Astrocyte (in vitro differentiated cells and primary cell): ENCODE measurements around the gene CPED1. TPM values are rescaled to one million over a fixed set of nuclear protein-coding genes. Genes with fewer than 3 reads are reported as not detected.

Source experiments
- DNase-seq: peaks from one replicate; pipeline ENCODE4 v3.0.0-alpha.2; 2010; ENCODE audit warnings: low read depth
- FAIRE-seq: peaks from 2 replicates; lab custom pipeline; 2011; peaks lifted over from hg19 to GRCh38; lab: Jason Lieb, UNC
- H2AFZ ChIP-seq: 2 replicates; pipeline ENCODE4 v1.6.0; 2012; ENCODE audit warnings: low read depth, low read length, inconsistent platforms
- H3K27ac ChIP-seq: 2 replicates; pipeline ENCODE4 v1.5.1; 2011; ENCODE audit warnings: low read depth, low read length, inconsistent platforms
- H3K27me3 ChIP-seq: 2 replicates; pipeline ENCODE4 v1.6.0; 2011; ENCODE audit warnings: low read length, inconsistent platforms; ENCODE audit not compliant: insufficient read depth
- H3K36me3 ChIP-seq: 2 replicates; pipeline ENCODE4 v1.5.1; 2011; ENCODE audit warnings: low read length, inconsistent platforms; ENCODE audit not compliant: insufficient read depth
- H3K4me1 ChIP-seq: 2 replicates; pipeline ENCODE4 v1.5.1; 2011; ENCODE audit warnings: low read length, inconsistent platforms; ENCODE audit not compliant: insufficient read depth
- H3K4me2 ChIP-seq: 2 replicates; pipeline ENCODE4 v1.6.0; 2012; ENCODE audit warnings: low read length, inconsistent platforms
- H3K4me3 ChIP-seq: 2 replicates; pipeline ENCODE4 v1.5.1; 2011; ENCODE audit warnings: low read depth, mild to moderate bottlenecking, low read length, inconsistent platforms; ENCODE audit not compliant: insufficient read depth
- H3K79me2 ChIP-seq: 2 replicates; pipeline ENCODE4 v1.6.0; 2012; ENCODE audit warnings: mild to moderate bottlenecking, low read length, inconsistent platforms; ENCODE audit not compliant: insufficient read depth
- H3K9ac ChIP-seq: 2 replicates; pipeline ENCODE4 v1.6.0; 2012; ENCODE audit warnings: mild to moderate bottlenecking, low read length, inconsistent platforms
- H3K9me3 ChIP-seq: 2 replicates; pipeline ENCODE4 v1.5.1; 2012; ENCODE audit warnings: low read depth, mild to moderate bottlenecking, low read length, inconsistent platforms; ENCODE audit not compliant: insufficient read depth
- H4K20me1 ChIP-seq: 2 replicates; pipeline ENCODE4 v1.6.0; 2012; ENCODE audit warnings: low read length, inconsistent platforms; ENCODE audit not compliant: insufficient read depth
- H3K27ac Mint-ChIP-seq: one replicate; pipeline ENCODE4 v1.8.0; 2021; ENCODE audit warnings: mild to moderate bottlenecking, mixed read lengths; ENCODE audit not compliant: unreplicated experiment
- H3K27me3 Mint-ChIP-seq: one replicate; pipeline ENCODE4 v1.8.0; 2021; ENCODE audit warnings: low read depth, mixed read lengths; ENCODE audit not compliant: unreplicated experiment
- H3K36me3 Mint-ChIP-seq: one replicate; pipeline ENCODE4 v1.8.0; 2021; ENCODE audit warnings: low read depth, mixed read lengths; ENCODE audit not compliant: unreplicated experiment
- H3K4me1 Mint-ChIP-seq: one replicate; pipeline ENCODE4 v1.8.0; 2021; ENCODE audit warnings: low read depth, mixed read lengths; ENCODE audit not compliant: unreplicated experiment
- H3K4me3 Mint-ChIP-seq: one replicate; pipeline ENCODE4 v1.8.0; 2021; ENCODE audit warnings: mild to moderate bottlenecking, moderate library complexity, mixed read lengths; ENCODE audit not compliant: unreplicated experiment
- H3K9me3 Mint-ChIP-seq: one replicate; pipeline ENCODE4 v1.8.0; 2021; ENCODE audit warnings: mild to moderate bottlenecking, mixed read lengths; ENCODE audit not compliant: unreplicated experiment
- EZH2 ChIP-seq: IDR thresholded peaks from 2 replicates; pipeline ENCODE4 v1.6.1; 2012; ENCODE audit warnings: mild to moderate bottlenecking, low read length, inconsistent platforms; ENCODE audit not compliant: insufficient read depth
- total RNA-seq: library from RNA; stranded (reverse); gene quantifications from 2 replicates; pipeline ENCODE4 v1.2.1, GENCODE V29; 2021
- TF ChIP-seq, protein P1 (sequence below): IDR thresholded peaks from 2 replicates; pipeline ENCODE4 v1.5.1; 2011; ENCODE audit warnings: low read depth, mild to moderate bottlenecking, inconsistent platforms, low read length, moderate library complexity; ENCODE audit not compliant: insufficient read depth

CPED1 gene
- total RNA-seq, 1 donor from 2014 or later = 6.1 TPM

- Histone ChIP-seq H3K4me2 (no peak overlapping the region), H3K79me2 (no peaks in the 10 kb centered on the region), H3K4me3 (no peak overlapping the region), H3K9me3 (no peaks in the 10 kb centered on the region), H2AFZ (no peak overlapping the region), H3K9ac (no peak overlapping the region), H3K27me3 (peaks cover 3% of the 10 kb centered on the region), H3K4me1 (no peaks in the 10 kb centered on the region), H3K27ac (no peak overlapping the region), H4K20me1 (no peaks in the 10 kb centered on the region), H3K36me3 (no peaks in the 10 kb centered on the region)
- Mint-ChIP-seq H3K27ac (no peak overlapping the region), H3K9me3 (no peaks in the 10 kb centered on the region), H3K4me3 (no peak overlapping the region), H3K4me1 (no peaks in the 10 kb centered on the region), H3K27me3 (no peaks in the 10 kb centered on the region), H3K36me3 (no peaks in the 10 kb centered on the region)
- no peak for TF ChIP-seq EZH2
- TF ChIP-seq, protein P1, sequence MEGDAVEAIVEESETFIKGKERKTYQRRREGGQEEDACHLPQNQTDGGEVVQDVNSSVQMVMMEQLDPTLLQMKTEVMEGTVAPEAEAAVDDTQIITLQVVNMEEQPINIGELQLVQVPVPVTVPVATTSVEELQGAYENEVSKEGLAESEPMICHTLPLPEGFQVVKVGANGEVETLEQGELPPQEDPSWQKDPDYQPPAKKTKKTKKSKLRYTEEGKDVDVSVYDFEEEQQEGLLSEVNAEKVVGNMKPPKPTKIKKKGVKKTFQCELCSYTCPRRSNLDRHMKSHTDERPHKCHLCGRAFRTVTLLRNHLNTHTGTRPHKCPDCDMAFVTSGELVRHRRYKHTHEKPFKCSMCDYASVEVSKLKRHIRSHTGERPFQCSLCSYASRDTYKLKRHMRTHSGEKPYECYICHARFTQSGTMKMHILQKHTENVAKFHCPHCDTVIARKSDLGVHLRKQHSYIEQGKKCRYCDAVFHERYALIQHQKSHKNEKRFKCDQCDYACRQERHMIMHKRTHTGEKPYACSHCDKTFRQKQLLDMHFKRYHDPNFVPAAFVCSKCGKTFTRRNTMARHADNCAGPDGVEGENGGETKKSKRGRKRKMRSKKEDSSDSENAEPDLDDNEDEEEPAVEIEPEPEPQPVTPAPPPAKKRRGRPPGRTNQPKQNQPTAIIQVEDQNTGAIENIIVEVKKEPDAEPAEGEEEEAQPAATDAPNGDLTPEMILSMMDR = no peak
- FAIRE-seq (no peak), DNase-seq (no peak)
Measured at GRCh38 chr7:120941856-120942255, 46.7 kb upstream of the CPED1 start.

GRCh38 chr7:120942861-120943260, 45.6 kb upstream of the CPED1 start:
- DNase-seq (no peak), FAIRE-seq (no peak)
- no peaks in the 10 kb centered on the region for H3K4me1 ChIP-seq
- Mint-ChIP-seq H3K27ac (no peak overlapping the region), H3K27me3 (no peaks in the 10 kb centered on the region), H3K4me1 (no peaks in the 10 kb centered on the region), H3K4me3 (no peak overlapping the region), H3K36me3 (no peaks in the 10 kb centered on the region), H3K9me3 (no peaks in the 10 kb centered on the region)
- no peak overlapping the region for H3K4me3 ChIP-seq
- H3K27me3 ChIP-seq = peaks cover 3% of the 10 kb centered on the region
- H3K79me2 ChIP-seq = no peaks in the 10 kb centered on the region
- H3K9me3 ChIP-seq = no peaks in the 10 kb centered on the region
- no peaks in the 10 kb centered on the region for H4K20me1 ChIP-seq
- no peak overlapping the region for H3K4me2 ChIP-seq
- no peaks in the 10 kb centered on the region for H3K36me3 ChIP-seq
- no peak overlapping the region for H3K9ac ChIP-seq
- TF ChIP-seq, protein P1 = no peak
- TF ChIP-seq EZH2 = no peak
- no peak overlapping the region for H2AFZ ChIP-seq
- H3K27ac ChIP-seq = no peak overlapping the region

DNA sequence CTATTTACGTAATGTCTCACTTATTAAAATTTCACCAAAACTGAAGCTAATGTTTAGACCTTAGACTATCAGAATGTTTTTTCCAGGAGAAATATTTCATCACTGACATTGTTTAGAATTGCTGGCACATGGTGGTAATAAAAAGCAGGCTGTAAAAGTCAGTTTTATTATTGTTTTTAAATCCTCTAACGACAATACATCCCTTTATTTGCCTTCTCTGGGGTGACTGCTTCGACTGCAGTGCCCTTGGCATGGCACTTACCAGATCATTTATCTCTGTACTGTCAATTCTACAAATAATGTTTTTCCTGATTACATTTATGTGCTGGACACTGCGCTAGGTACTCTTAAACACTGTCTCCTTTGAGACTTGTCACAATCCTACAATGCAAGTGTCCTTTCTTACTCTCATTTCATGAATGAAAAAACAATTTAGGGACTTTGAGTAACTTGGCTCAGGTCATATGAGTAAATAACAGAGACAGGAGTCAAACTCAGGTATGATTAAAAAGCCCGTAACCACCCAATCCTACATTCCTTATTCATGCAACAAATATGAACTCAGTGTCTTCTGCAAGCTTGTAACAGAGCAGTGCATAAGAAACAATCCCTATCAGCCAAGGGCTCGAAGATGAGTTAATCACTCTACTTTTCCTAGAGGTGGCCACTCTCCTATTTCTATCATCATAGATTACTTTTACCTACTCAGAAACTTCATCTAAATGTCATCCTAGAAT, 43.5 kb upstream of the CPED1 start:
- no peak for TF ChIP-seq EZH2
- TF ChIP-seq, protein P1 = no peak
- no peak overlapping the region for H3K27ac ChIP-seq
- no peak for DNase-seq
- no peak overlapping the region for H3K9ac ChIP-seq
- Mint-ChIP-seq H3K27ac (no peak overlapping the region), H3K4me1 (no peaks in the 10 kb centered on the region), H3K4me3 (no peak overlapping the region), H3K9me3 (no peaks in the 10 kb centered on the region), H3K36me3 (no peaks in the 10 kb centered on the region), H3K27me3 (no peaks in the 10 kb centered on the region)
- FAIRE-seq = no peak
- H3K4me1 ChIP-seq = no peaks in the 10 kb centered on the region
- peaks cover 3% of the 10 kb centered on the region for H3K27me3 ChIP-seq
- H3K36me3 ChIP-seq = no peaks in the 10 kb centered on the region
- H3K9me3 ChIP-seq = no peaks in the 10 kb centered on the region
- no peak overlapping the region for H3K4me3 ChIP-seq
- H2AFZ ChIP-seq = no peak overlapping the region
- H3K79me2 ChIP-seq = no peaks in the 10 kb centered on the region
- H3K4me2 ChIP-seq = no peak overlapping the region
- no peaks in the 10 kb centered on the region for H4K20me1 ChIP-seq
